B cell (primary cell): Measurements from ENCODE around the gene KIF11. TPM values are rescaled to one million over a fixed set of nuclear protein-coding genes. Genes with fewer than 3 reads are reported as not detected.

Experiments used
- ATAC-seq: fragments of 200-7000 bp; cut with Tn5 transposase; one replicate; pipeline ENCODE4 v1.10.0; 2021; ENCODE audit warnings: low read depth, mild to moderate bottlenecking, moderate number of reproducible peaks, moderate library complexity
- CTCF ChIA-PET: fragments of 350-600 bp; sonication (Branson Sonifier 250); formaldehyde crosslinking; loops from one replicate; lab custom pipeline; 2021; ENCODE audit warnings: antibody characterized with exemption, inconsistent platforms; lab: Charles Lee
- POLR2A ChIA-PET: fragments of 350-600 bp; sonication (Branson Sonifier 250); formaldehyde crosslinking; loops from one replicate; lab custom pipeline; 2021; ENCODE audit warnings: antibody characterized with exemption; lab: Charles Lee
- DNase-seq: peaks from one replicate; pipeline ENCODE4 v3.0.0; 2013
- H2AFZ ChIP-seq: 2 replicates; pipeline ENCODE4 v1.6.1; 2012; ENCODE audit warnings: mild to moderate bottlenecking, low read depth, low read length; ENCODE audit not compliant: insufficient read depth, poor library complexity, severe bottlenecking
- H3K27ac ChIP-seq, 2 donors: 1 replicate in 1 of 2; 2 replicates in 1 of 2; pipeline ENCODE4 v1.5.1; 2012 to 2013; ENCODE audit warnings: low read length in 2 of 2, mild to moderate bottlenecking in 2 of 2, moderate library complexity in 1 of 2
- H3K27me3 ChIP-seq, 4 experiments: fragments of 200-600 bp in 1 of 4; sonication (generic) in 1 of 4; replicated peaks in 1 of 4; 1 replicate in 2 of 4; 2 replicates in 2 of 4; pipeline versions ENCODE4 v1.6.1 to v1.7.0; 2013 to 2016; ENCODE audit warnings: low read length in 3 of 4, mild to moderate bottlenecking in 2 of 4, mixed read lengths in 1 of 4, moderate library complexity in 1 of 4; ENCODE audit not compliant: insufficient read depth in 4 of 4, control insufficient read depth in 3 of 4; ENCODE audit errors: control extremely low read depth in 1 of 4
- H3K36me3 ChIP-seq, 2 experiments: replicated peaks in 1 of 2; 1 replicate in 1 of 2; 2 replicates in 1 of 2; pipeline versions ENCODE4 v1.6.1 to v1.7.1; 2013; ENCODE audit warnings: low read length in 1 of 2; ENCODE audit not compliant: insufficient read depth in 2 of 2, control insufficient read depth in 1 of 2; ENCODE audit errors: control extremely low read depth in 1 of 2, extremely low read depth in 1 of 2
- H3K4me1 ChIP-seq, 2 donors: fragments of 200-600 bp in 1 of 2; sonication (generic) in 1 of 2; 1 replicate in 1 of 2; 2 replicates in 1 of 2; pipeline versions ENCODE4 v1.5.1 to v1.6.1; 2013 to 2017; ENCODE audit warnings: low read length in 2 of 2; ENCODE audit not compliant: control insufficient read depth in 2 of 2, insufficient read depth in 2 of 2
- H3K4me2 ChIP-seq: replicated peaks from 2 replicates; pipeline ENCODE3; 2012; ENCODE audit warnings: mild to moderate bottlenecking, low read depth, low read length; ENCODE audit not compliant: poor library complexity, severe bottlenecking
- H3K4me3 ChIP-seq, 5 experiments: fragments of 200-600 bp in 1 of 5; sonication (generic) in 1 of 5; 1 replicate in 3 of 5; 2 replicates in 2 of 5; pipeline versions ENCODE4 v1.5.1 to v1.7.0; 2011 to 2016; ENCODE audit warnings: low read length in 4 of 5, mild to moderate bottlenecking in 4 of 5, low read depth in 2 of 5, control low read depth in 1 of 5, moderate library complexity in 1 of 5; ENCODE audit not compliant: insufficient read depth in 1 of 5; ENCODE audit errors: control extremely low read depth in 1 of 5, extremely low read depth in 1 of 5
- H3K79me2 ChIP-seq: fragments of 200-600 bp; sonication (generic); one replicate; pipeline ENCODE4 v1.6.0; 2016; ENCODE audit warnings: low read length; ENCODE audit not compliant: control insufficient read depth, insufficient read depth
- H3K9ac ChIP-seq: fragments of 200-600 bp; sonication (generic); 2 replicates; pipeline ENCODE4 v1.6.1; 2017; ENCODE audit warnings: mild to moderate bottlenecking, low read length, moderate library complexity
- H3K9me3 ChIP-seq, 3 donors: one replicate each; pipeline versions ENCODE4 v1.6.1 to v1.7.1; 2013; ENCODE audit warnings: low read length in 2 of 3; ENCODE audit not compliant: control insufficient read depth in 2 of 3, insufficient read depth in 1 of 3; ENCODE audit errors: control extremely low read depth in 1 of 3
- H4K20me1 ChIP-seq: 2 replicates; pipeline ENCODE4 v1.6.0; 2012; ENCODE audit warnings: mild to moderate bottlenecking, low read length; ENCODE audit not compliant: insufficient read depth, control insufficient read depth, poor library complexity, severe bottlenecking
- H3K27ac Mint-ChIP-seq: one replicate; pipeline ENCODE4 v1.8.0; 2021; ENCODE audit warnings: mixed read lengths
- H3K27me3 Mint-ChIP-seq: one replicate; pipeline ENCODE4 v1.8.0; 2021; ENCODE audit warnings: mixed read lengths
- H3K4me1 Mint-ChIP-seq: one replicate; pipeline ENCODE4 v1.8.0; 2021; ENCODE audit warnings: mixed read lengths
- H3K4me3 Mint-ChIP-seq: one replicate; pipeline ENCODE4 v1.8.0; 2021; ENCODE audit warnings: mixed read lengths
- H3K9me3 Mint-ChIP-seq: one replicate; pipeline ENCODE4 v1.8.0; 2022; ENCODE audit warnings: mixed read lengths; ENCODE audit not compliant: insufficient read depth
- CTCF ChIP-seq: fragments of 200-600 bp; IDR thresholded peaks from one replicate; pipeline ENCODE4 v1.8.0; 2022; ENCODE audit warnings: antibody characterized with exemption, mild to moderate bottlenecking
- EZH2 ChIP-seq: IDR thresholded peaks from 2 replicates; pipeline ENCODE4 v1.6.1; 2012; ENCODE audit warnings: borderline replicate concordance, low read depth, mild to moderate bottlenecking, moderate library complexity, low read length; ENCODE audit not compliant: insufficient read depth, poor library complexity, severe bottlenecking
- WGBS: methylation state at CpG from one replicate; pipeline ENCODE4 v1.1.5; 2013; ENCODE audit warnings: missing lambda C conversion rate; ENCODE audit not compliant: insufficient coverage; 5-methylcytosine and 5-hydroxymethylcytosine counted together
- intact Hi-C: fragments of 100-400 bp; cut with micrococcal nuclease; formaldehyde crosslinking; loops from one replicate; pipeline ENCODE4 v1.10.0; 2022
- polyA plus RNA-seq: library from polyadenylated mRNA; depleted of rRNA; stranded (reverse); fragments of >200 nt; gene quantifications from 2 replicates; pipeline ENCODE4 v1.2.3, GENCODE V29; 2012
- total RNA-seq, 2 donors: library from RNA; stranded (reverse); fragments of 120-200 nt in 1 of 2; gene quantifications; 1 replicate in 1 of 2; 2 replicates in 1 of 2; pipeline versions ENCODE4 v1.2.3 to v1.2.4, GENCODE V29; 2013 to 2022

Gene KIF11
- total and polyA plus RNA-seq, 2 donors (not counting 1 experiment from before 2014, with no cell fraction given), result 0.64 to 1.8 TPM

- H3K27ac ChIP-seq, result no peak overlapping the region
- Mint-ChIP-seq H3K9me3 (no peaks in the 10 kb centered on the region), H3K4me1 (peaks cover 26% of the 10 kb centered on the region), H3K4me3 (no peak overlapping the region), H3K27me3 (no peaks in the 10 kb centered on the region), H3K27ac (no peak overlapping the region)
- no peak overlapping the region for H3K4me2 ChIP-seq
- ChIA-PET CTCF (interaction anchor here (1.0 kb wide), 1 partner anchor 30 kb away, joined by 3 read pairs; no protein-coding TSS in a partner anchor), POLR2A (no interaction called here)
- peaks cover 3 to 4% of the 10 kb centered on the region in 2 experiments for H3K36me3 ChIP-seq
- TF ChIP-seq CTCF, result no peak
- no peak for TF ChIP-seq EZH2
- H3K27me3 ChIP-seq, result no peaks in the 10 kb centered on the region
- H2AFZ ChIP-seq, result no peak overlapping the region
- no peaks in the 10 kb centered on the region for H4K20me1 ChIP-seq
- intact Hi-C loops, result no loop called here
- no peak for ATAC-seq
- DNase-seq, result no peak
- no peak overlapping the region for H3K9ac ChIP-seq
- H3K9me3 ChIP-seq, result no peaks in the 10 kb centered on the region
- peaks cover 37% of the 10 kb centered on the region for H3K79me2 ChIP-seq
- H3K4me1 ChIP-seq, result peaks cover 5 to 9% of the 10 kb centered on the region in 2 donors
- WGBS, result 100% methylated on average over 4 of the region's 4 CpGs
- no peak overlapping the region for H3K4me3 ChIP-seq
Observed at GRCh38 chr10:92547676-92548075, 45.3 kb upstream of the KIF11 start.

- WGBS, result no CpG with 5 or more reads among the region's 2 CpGs
- Histone ChIP-seq H3K9ac (no peak overlapping the region), H3K27ac (no peak overlapping the region), H2AFZ (no peak overlapping the region), H3K36me3 (peaks cover 7 to 12% of the 10 kb centered on the region in 2 experiments), H3K4me2 (no peak overlapping the region), H3K27me3 (no peaks in the 10 kb centered on the region), H3K4me1 (peaks cover 0 to 3% of the 10 kb centered on the region in 2 donors), H3K79me2 (peaks cover 26% of the 10 kb centered on the region), H3K4me3 (no peak overlapping the region), H3K9me3 (peaks cover 6 to 12% (median 7%) of the 10 kb centered on the region in 3 donors), H4K20me1 (no peaks in the 10 kb centered on the region)
- intact Hi-C loops, result no loop called here
- ATAC-seq, result no peak
- CTCF ChIA-PET, result interaction anchor here (0.7 kb wide), 1 partner anchor 17 kb away, joined by 3 read pairs; no protein-coding TSS in a partner anchor
- DNase-seq, result no peak
- TF ChIP-seq CTCF (no peak), EZH2 (no peak)
- H3K27ac Mint-ChIP-seq, result no peak overlapping the region
- peaks cover 12% of the 10 kb centered on the region for H3K4me1 Mint-ChIP-seq
- H3K4me3 Mint-ChIP-seq, result no peak overlapping the region
- H3K27me3 Mint-ChIP-seq, result no peaks in the 10 kb centered on the region
- H3K9me3 Mint-ChIP-seq, result peaks cover 7% of the 10 kb centered on the region
- POLR2A ChIA-PET, result no interaction called here
Observed at GRCh38 chr10:92550924-92551323, 42.0 kb upstream of the KIF11 start.
